ENCODE results near the gene ASPSCR1. TPM values are rescaled to one million over a fixed set of nuclear protein-coding genes. Genes with fewer than 3 reads are reported as not detected.

ASPSCR1 gene
- total and polyA plus RNA-seq, 10 of the 15 experiments (the other 5 are each of a cell fraction or from before 2014, with no cell fraction given): 1.5 to 48.4 (median 25.4) TPM

- Histone ChIP-seq H3K36me3 (ENCODE audit: control insufficient read depth in 2 of 2, insufficient read depth in 2 of 2, low read length in 1 of 2) (no peaks in the 10 kb centered on the region), H3K9me3 (replicated peaks; ENCODE audit: control insufficient read depth, insufficient read depth, low read length) (no peaks in the 10 kb centered on the region), H3K27ac (ENCODE audit: control insufficient read depth, insufficient read depth) (no peak overlapping the region), H4K20me1 (ENCODE audit: control insufficient read depth, insufficient read depth) (no peaks in the 10 kb centered on the region), H3K4me2 (ENCODE audit: control insufficient read depth, insufficient read depth) (no peak overlapping the region), H3K4me1 (ENCODE audit: control insufficient read depth, insufficient read depth, low read length) (no peaks in the 10 kb centered on the region), H2AFZ (ENCODE audit: control insufficient read depth, low read depth, low read length) (no peak overlapping the region), H3K9ac (ENCODE audit: control insufficient read depth, insufficient read depth, low read length) (no peak overlapping the region), H3K79me2 (ENCODE audit: control insufficient read depth, insufficient read depth, low read length) (no peaks in the 10 kb centered on the region), H3K4me3 (no peak overlapping the region), H3K27me3 (replicated peaks in 1 of 2; ENCODE audit: control insufficient read depth in 2 of 2, insufficient read depth in 2 of 2, low read length in 1 of 2) (no peaks in the 10 kb centered on the region)
- no peak for ATAC-seq
- 79% methylated on average over 41 of the region's 41 CpGs for WGBS (ENCODE audit: insufficient coverage, insufficient replicate concordance, low lambda C conversion rate, missing lambda C conversion rate)
- BruUV-seq (replicated peaks): no TSS peak
- CTCF ChIA-PET: interaction anchor here (0.6 to 1.2 kb wide), 2 partner anchors 16 to 30 kb away, joined by 4 read pairs; no protein-coding TSS in a partner anchor
- FAIRE-seq: no peak
- SMC1A ChIA-PET (ENCODE audit: uncharacterized antibody, unreplicated experiment): no interaction called here
- TF ChIP-seq YBX1 (IDR thresholded peaks at IDR 0.05): no peak
- TF ChIP-seq ATF2 (IDR thresholded peaks at IDR 0.05; ENCODE audit: low read length): no peak
- TF ChIP-seq ESRRA (IDR thresholded peaks at IDR 0.05; ENCODE audit: low read length): no peak
- no peak for TF ChIP-seq NFIC (IDR thresholded peaks at IDR 0.05; ENCODE audit: low read depth, low read length)
- TF ChIP-seq E2F4 (IDR thresholded peaks at IDR 0.05; ENCODE audit: low read depth, low read length): no peak
- no peak for TF ChIP-seq ETV6 (conservative IDR thresholded peaks at IDR 0.05 in 1 of 2, IDR thresholded peaks at IDR 0.05 in 1 of 2; ENCODE audit: borderline replicate concordance in 1 of 2, low read depth in 1 of 2)
- no peak for TF ChIP-seq PAX5 (IDR thresholded peaks at IDR 0.05; ENCODE audit: borderline replicate concordance, low read depth, low read length)
- no peak for TF ChIP-seq SREBF1 (IDR thresholded peaks at IDR 0.05; ENCODE audit: low read length)
- no peak for TF ChIP-seq TARDBP (IDR thresholded peaks at IDR 0.05; ENCODE audit: borderline replicate concordance)
- TF ChIP-seq BRCA1 (IDR thresholded peaks at IDR 0.05; ENCODE audit: low read depth, low read length): no peak
- TF ChIP-seq TCF7 (IDR thresholded peaks at IDR 0.05; ENCODE audit: borderline replicate concordance): no peak
- TF ChIP-seq MYB (IDR thresholded peaks at IDR 0.05; ENCODE audit: borderline replicate concordance, low read depth, low read length): no peak
- TF ChIP-seq HDAC6 (IDR thresholded peaks at IDR 0.05; ENCODE audit: unreplicated experiment): no peak
- no peak for TF ChIP-seq E2F8 (IDR thresholded peaks at IDR 0.05; ENCODE audit: low read depth, partially characterized antibody)
- RAD21 ChIA-PET (ENCODE audit: unreplicated experiment): no interaction called here
- intact Hi-C loops (cut with micrococcal nuclease; ENCODE audit: unreplicated experiment): no loop called here
- POLR2A ChIA-PET: no interaction called here
- in situ Hi-C loops (cut with MboI): no loop called here
- DNase-seq (ENCODE audit: low read depth, low spot score): no peak
These were observed 27.4 kb downstream of the ASPSCR1 start for GRCh38 chr17:82004517-82005455.
